ENCODE measurements around the gene TENM3.

GRCh38 chr4:182554736-182555135 lies 311.5 kb downstream of the TENM3 start:
- TF ChIP-seq PATZ1 (CRISPR knock-in tag; IDR thresholded peaks at IDR 0.05; ENCODE audit: borderline replicate concordance) = no peak
- TF ChIP-seq ARNTL (CRISPR knock-in tag; IDR thresholded peaks at IDR 0.05; ENCODE audit: borderline replicate concordance, low read depth) = no peak
- TF ChIP-seq ESRRG (CRISPR knock-in tag; IDR thresholded peaks at IDR 0.05) = no peak
- TF ChIP-seq CREB5 (CRISPR knock-in tag; IDR thresholded peaks at IDR 0.05; ENCODE audit: low read depth) = no peak
- TF ChIP-seq TSHZ2 (CRISPR knock-in tag; IDR thresholded peaks at IDR 0.05) = no peak
- TF ChIP-seq TCF4 (CRISPR knock-in tag; IDR thresholded peaks at IDR 0.05; ENCODE audit: borderline replicate concordance) = no peak
- no peak for TF ChIP-seq PPARA (CRISPR knock-in tag; IDR thresholded peaks at IDR 0.05; ENCODE audit: borderline replicate concordance)
- TF ChIP-seq ZNF70 (CRISPR knock-in tag; IDR thresholded peaks at IDR 0.05) = no peak
- TF ChIP-seq POU6F1 (CRISPR knock-in tag; IDR thresholded peaks at IDR 0.05; ENCODE audit: borderline replicate concordance, low read depth) = no peak
- no peak for TF ChIP-seq CSRNP3 (CRISPR knock-in tag; IDR thresholded peaks at IDR 0.05)
